ENCODE results near the gene SH3RF3.
A peak's percentile ranks its signal among the peaks of the same experiment; 100 is the strongest.

The SH3RF3 gene

GRCh38 chr2:109481599-109481998, 352.6 kb downstream of the SH3RF3 start:
- DNase-seq, result no peak

- DNase-seq, result no peak
These were observed 353.4 kb downstream of the SH3RF3 start for GRCh38 chr2:109482361-109482861.

DNA sequence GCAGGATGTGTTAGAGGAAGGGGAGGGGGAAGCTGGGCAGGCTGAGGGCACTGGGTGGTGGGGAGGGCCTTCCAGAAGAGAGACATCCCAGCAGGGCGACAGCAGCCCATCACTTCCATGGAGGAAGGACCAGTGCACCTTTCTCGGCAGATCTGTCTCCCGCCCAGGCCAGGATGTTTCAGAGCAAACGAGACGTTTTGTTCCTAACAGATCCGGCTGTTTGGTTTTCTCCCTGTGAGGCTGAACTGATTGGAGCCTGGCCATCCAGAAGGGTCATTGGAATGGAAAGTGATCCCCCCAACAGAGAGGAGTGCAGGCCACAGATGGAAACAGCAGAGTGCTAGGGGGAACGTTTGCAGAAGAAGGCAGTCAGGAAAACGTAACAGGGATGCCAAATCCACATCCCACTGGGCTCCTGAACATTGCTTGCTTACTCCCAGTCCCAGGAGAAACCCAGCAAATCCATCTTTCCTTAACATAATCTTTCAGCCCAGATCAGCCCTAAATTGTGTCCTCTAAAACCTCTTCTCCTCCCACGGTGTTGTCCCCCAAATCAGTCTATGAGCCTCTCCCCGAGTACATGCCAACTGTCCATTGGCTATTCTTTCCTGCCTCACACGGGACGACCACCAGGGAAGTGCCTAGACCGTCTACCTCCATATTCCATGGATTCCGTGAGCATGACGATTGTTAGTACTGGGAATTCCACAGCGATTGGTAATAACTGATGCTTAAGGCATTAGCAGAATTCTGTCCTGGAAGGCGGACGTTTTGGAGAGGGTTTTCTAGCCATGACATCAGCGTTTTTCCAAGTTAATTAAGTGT, 357.9 kb downstream of the SH3RF3 start:
- DNase-seq, result no peak

DNA sequence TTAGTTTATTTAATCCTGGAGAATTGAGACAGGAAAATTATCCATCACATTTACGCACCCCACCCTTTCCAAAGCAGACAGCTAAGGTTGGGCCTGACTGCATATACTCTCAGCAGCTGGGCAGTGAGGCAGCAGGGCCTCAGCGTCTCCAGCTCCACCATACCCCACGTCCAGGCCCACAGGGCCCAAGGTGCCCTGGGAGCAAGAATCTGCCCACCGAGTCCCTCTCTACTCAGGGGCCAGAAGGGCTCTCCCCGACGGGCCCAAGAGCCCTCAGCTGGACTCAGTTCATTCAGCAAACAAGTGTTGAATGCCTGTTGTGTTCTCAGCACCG, 358.5 kb downstream of the SH3RF3 start:
- no peak for DNase-seq

GRCh38 chr2:109487871-109488655, 359.1 kb downstream of the SH3RF3 start:
- no peak for DNase-seq

GRCh38 chr2:109489296-109489695, 360.3 kb downstream of the SH3RF3 start:
- no peak for DNase-seq

- DNase-seq, result no peak
These were observed 364.4 kb downstream of the SH3RF3 start for GRCh38 chr2:109493176-109493935.

DNA sequence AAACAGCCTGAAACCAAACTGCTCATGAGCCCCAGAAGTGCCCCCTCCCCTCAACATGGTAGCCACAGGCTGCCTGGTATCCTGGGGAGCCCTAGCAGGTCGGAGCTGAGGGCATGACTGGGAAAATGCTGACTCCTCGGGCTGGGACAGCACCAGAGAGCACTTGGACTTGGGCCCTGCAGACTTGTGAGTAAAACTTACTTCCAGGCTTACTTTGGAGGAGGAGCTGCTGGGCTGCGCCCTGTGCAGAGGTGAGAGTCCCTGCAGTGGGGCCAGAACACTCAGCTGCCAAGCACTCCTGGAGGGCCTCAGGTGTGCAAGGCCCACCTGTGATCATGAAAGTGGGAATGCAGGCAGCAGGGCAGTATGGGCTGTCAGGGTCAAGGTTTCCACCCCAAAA, 365.3 kb downstream of the SH3RF3 start:
- DNase-seq, result no peak

- no peak for DNase-seq
These were observed 368.5 kb downstream of the SH3RF3 start for GRCh38 chr2:109497463-109497862.

DNA sequence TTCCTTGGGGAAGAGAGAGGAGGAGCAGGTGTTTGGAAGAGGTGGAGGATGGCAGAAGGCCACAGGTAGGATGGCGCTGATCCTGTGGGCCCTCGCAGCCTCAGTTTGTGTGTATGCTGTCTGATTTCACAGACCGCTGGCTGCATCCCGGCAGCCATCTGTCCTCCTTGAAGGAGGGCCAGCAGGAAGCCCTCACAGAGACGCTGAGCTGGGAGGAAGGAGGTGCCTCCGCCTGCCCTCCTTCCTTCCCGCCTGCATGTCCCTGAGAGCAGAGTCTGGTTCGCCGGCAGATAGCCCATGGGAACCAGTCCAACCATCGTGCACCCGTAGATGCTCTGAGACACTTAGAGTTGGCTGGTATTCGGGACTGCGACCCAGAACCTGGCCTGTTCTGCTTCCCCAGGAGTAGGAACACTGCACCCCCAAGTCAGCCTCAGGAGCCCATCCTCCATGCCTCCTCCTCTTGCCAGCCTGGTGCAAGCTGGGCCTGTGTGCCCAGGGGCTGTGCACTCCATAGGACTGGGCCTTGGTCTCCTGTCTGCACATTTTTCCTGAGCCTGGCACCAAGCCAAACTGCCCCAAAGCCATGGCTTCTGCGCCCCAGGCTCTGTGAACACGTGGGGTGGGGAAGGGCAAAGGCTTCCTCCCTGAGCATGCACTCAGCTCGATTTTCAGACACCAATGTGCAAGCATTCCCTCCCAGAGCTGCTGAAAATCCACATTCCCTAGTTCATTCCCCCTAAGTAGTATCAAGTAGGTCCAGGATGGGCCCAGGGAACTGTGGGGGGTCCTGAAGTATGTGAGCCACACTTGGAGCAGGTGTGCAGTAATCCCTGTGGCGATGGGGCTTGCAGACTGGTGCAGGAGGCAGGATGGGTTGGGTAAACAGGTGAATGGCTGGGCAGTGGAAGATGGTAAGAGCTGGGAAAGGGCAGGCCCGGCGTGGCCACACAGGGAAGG, 369.2 kb downstream of the SH3RF3 start:
- DNase-seq, result no peak

DNA sequence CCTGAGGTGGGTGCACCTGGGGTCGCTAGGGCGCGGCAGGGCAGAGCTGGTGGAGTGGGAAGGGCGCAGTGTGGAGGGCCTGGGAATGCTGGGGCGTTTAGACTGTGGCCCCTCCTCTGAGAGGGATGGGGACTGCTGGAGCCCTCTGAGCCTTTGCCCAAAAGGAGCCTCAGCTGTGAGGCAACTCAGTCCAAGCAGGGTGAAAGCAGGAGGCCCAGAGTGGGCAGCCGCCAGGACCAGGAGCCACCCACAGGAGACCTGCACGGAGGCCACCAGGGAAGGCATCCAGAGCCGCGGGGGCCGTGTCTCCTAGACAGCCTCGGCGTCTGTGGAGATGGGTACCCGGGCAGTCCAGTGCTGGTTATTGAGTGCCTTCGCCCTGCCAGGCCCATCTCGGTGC, 369.9 kb downstream of the SH3RF3 start:
- no peak for DNase-seq

GRCh38 chr2:109499566-109499965, 370.6 kb downstream of the SH3RF3 start:
- DNase-seq, result no peak

GRCh38 chr2:109500910-109501309, 371.9 kb downstream of the SH3RF3 start:
- no peak for DNase-seq

GRCh38 chr2:109501461-109501860, 372.5 kb downstream of the SH3RF3 start:
- no peak for DNase-seq

DNA sequence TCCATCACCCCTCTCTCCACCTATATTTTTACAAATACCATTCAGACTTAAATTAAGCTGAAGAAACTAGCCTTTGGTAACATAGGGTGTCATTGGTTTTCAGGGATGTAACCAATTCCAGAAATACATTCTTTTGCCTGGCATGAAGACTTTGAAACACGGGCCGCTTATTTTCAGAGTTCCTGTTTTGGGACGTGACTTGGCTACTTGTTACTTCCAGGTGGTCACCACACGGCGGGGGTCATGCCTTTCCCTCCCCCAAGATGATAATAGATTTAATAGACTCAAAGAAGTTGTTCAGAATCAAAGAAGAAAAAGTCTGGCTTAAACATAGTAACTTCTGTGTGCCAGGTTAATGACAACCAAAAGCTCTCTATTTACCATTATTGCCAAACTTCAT, 374.2 kb downstream of the SH3RF3 start:
- no peak for DNase-seq

DNA sequence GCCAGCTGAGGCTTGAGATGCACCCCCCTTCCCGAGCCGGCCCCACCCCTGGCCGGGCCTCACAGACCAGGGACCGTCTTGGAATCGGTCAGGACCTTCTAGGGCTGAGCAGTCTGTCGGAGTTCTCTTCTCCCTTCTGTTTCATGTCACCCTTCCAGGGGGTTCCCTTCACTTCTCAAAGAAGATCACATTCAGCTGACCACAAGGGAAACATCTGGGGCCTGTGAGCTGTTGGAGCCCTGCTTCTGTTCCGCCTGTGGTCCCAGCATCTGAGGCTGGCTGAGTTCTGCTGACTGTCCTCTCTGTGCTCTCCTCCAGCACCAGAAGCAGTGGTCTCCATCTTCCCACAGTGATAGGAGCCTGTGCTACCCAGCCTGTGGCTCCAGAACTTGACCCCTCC, 378.2 kb downstream of the SH3RF3 start:
- DNase-seq, result no peak

GRCh38 chr2:109507828-109508227, 378.8 kb downstream of the SH3RF3 start:
- no peak for DNase-seq

GRCh38 chr2:109508556-109508955, 379.6 kb downstream of the SH3RF3 start:
- DNase-seq, result no peak

DNA sequence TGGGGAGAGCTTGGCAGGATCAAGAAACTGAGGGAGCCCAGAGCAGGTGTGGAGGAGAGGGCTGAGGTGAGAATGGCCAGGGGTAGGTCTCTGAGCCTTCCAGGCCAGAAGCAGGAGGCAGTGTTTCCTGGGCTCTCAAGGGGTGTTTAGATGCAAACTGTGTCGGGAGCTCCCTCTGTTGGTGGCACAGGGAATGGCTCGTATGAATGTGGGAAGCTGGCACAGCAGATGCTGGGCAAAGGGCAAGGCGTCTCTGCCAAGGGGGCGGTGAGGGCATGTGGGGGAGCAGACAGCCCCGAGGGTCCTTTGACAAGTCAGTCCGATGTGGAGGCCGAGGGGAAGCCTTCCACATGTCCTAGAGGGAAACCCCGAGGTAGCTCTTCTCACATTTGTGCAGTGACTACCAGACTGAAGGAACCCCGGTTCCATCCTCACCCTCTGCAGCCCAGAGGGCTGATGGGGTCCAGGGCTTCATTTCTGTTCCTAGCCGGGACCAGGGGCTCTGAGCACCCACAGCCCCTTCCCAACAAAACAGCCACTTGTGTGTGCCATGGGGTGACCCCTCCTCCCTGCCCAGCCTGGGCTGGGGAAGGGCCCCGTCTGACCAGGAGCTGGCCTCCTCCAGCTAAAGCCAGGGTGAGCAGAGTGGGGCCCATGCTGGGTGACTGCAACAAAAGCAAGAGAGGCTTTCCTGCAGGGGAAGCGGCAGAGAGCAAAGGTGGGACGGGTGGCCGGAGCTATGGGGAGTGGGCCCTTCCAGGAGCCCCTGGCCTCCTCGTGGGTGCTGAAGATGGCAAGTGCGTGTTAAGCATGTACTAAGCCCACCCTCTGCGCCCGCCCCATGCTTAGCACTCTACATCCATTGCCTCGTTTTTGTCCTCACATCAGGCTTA, 381.4 kb downstream of the SH3RF3 start:
- peak; percentile 90 for DNase-seq

DNA sequence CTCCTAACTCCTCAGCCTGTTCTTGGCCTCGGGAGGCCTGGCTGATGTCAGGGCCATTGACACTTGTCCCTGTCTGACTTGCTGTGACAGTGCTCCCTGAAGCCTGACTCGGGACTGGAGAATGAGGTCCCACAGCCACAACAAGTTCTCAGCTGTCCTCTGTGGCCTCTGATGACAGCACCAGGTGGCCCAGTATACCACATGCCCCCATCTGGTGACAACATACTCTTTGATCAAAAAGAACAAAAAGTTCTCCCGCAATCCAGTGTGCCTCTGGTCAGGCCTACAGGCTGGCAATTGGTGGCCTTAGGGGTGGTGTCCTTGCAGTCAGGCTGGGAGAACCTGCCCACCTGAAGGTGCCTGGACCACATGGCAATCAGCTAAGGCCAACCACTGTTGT, 382.2 kb downstream of the SH3RF3 start:
- DNase-seq, result no peak

DNA sequence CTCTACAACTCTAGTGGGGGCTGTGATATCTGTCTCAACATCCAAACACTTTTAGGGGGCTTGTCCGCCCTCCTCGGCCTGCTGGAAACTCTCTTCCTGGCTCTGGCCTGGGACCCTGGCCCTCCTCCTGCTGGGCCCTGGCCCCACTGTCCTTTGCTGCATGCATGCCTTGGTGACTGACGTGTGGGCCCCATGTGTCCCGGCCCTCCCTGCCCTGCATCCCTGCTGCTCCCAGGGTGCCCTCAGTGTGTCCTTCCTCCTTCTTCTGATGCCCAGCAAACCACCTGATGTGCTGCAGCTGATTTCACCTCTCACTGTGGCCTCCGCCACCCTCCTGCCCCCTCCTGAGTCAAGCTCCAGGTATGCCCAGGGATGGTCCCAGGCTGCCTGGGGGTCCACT, 383.1 kb downstream of the SH3RF3 start:
- no peak for DNase-seq

Measured in activated CD8-positive, alpha-beta memory T cell treated with anti-CD3 and anti-CD28 coated beads for 24 hours (primary cell).